HepG2 (cell line): ENCODE measurements around the gene CRAMP1. TPM values are rescaled to one million over a fixed set of nuclear protein-coding genes. Genes with fewer than 3 reads are reported as not detected.

Experiments
- ATAC-seq: fragments of 200-7000 bp; cut with Tn5 transposase; 3 replicates; pipeline ENCODE4 v1.9.1; 2020; ENCODE audit warnings: mild to moderate bottlenecking, moderate library complexity
- BruUV-seq: library from RNA; stranded (reverse); fragments of 400-500 nt; replicated peaks from 2 replicates; lab custom pipeline; 2021; lab: Mats Ljungman, UMichigan
- CTCF ChIA-PET: fragments of 300-600 bp; formaldehyde crosslinking; extraction: SDS; loops from one replicate; lab custom pipeline; 2021; ENCODE audit warnings: low total read pairs, inconsistent platforms, low intra/inter-chr PET ratio; lab: Yijun Ruan, JAX
- POLR2A ChIA-PET: fragments of 350-600 bp; sonication (Branson Sonifier 250); formaldehyde crosslinking; loops from one replicate; lab custom pipeline; 2020; ENCODE audit warnings: antibody characterized with exemption, inconsistent platforms; lab: Yijun Ruan, JAX
- DNase-seq: peaks from one replicate; pipeline ENCODE4 v3.0.0-alpha.2; 2015; ENCODE audit warnings: low spot score
- FAIRE-seq: peaks from 3 replicates; lab custom pipeline; 2011; peaks lifted over from hg19 to GRCh38; lab: Jason Lieb, UNC
- H2AFZ ChIP-seq: one replicate; pipeline ENCODE4 v1.6.1; 2011; ENCODE audit warnings: low read length, inconsistent platforms
- H3K27ac ChIP-seq: fragments of 300-600 bp; 3 replicates; pipeline ENCODE4 v1.8.0; 2011; ENCODE audit warnings: mixed run types, mild to moderate bottlenecking, mixed read lengths, low read length, inconsistent platforms; ENCODE audit not compliant: insufficient read depth; ENCODE audit errors: extremely low read length
- H3K27me3 ChIP-seq, 2 experiments: fragments of 200-600 bp in 1 of 2; 2 replicates in 1 of 2; 3 replicates in 1 of 2; pipeline versions ENCODE4 v1.6.0 to v1.8.0; 2011; ENCODE audit warnings: low read length in 2 of 2, mild to moderate bottlenecking in 2 of 2, moderate library complexity in 2 of 2, inconsistent platforms in 1 of 2; ENCODE audit not compliant: insufficient read depth in 2 of 2, control insufficient read depth in 1 of 2
- H3K36me3 ChIP-seq, 2 experiments: fragments of 200-600 bp in 1 of 2; replicated peaks in 1 of 2; 2 replicates in 1 of 2; 3 replicates in 1 of 2; pipeline versions ENCODE4 v1.5.1 to v1.8.0; 2011; ENCODE audit warnings: low read length in 2 of 2, inconsistent platforms in 1 of 2; ENCODE audit not compliant: insufficient read depth in 2 of 2, control insufficient read depth in 1 of 2
- H3K4me1 ChIP-seq: 2 replicates; pipeline ENCODE4 v1.5.1; 2012; ENCODE audit warnings: low read length, inconsistent platforms; ENCODE audit not compliant: insufficient read depth
- H3K4me2 ChIP-seq: 2 replicates; pipeline ENCODE4 v1.6.0; 2011; ENCODE audit warnings: low read depth, low read length, inconsistent platforms
- H3K4me3 ChIP-seq, 3 experiments: fragments of 200-600 bp in 1 of 3; sonication (generic), shearing (Covaris generic) in 1 of 3; replicated peaks in 1 of 3; 2 replicates each; pipeline ENCODE4 v1.5.1; 2011 to 2016; ENCODE audit warnings: low read length in 3 of 3, inconsistent platforms in 2 of 3, low read depth in 2 of 3, mild to moderate bottlenecking in 2 of 3, control low read depth in 1 of 3, mixed read lengths in 1 of 3; ENCODE audit not compliant: insufficient read depth in 1 of 3
- H3K79me2 ChIP-seq: one replicate; pipeline ENCODE4 v1.6.1; 2011; ENCODE audit warnings: low read length, inconsistent platforms; ENCODE audit not compliant: insufficient read depth
- H3K9ac ChIP-seq: 2 replicates; pipeline ENCODE4 v1.6.0; 2011; ENCODE audit warnings: mild to moderate bottlenecking, low read depth, low read length, inconsistent platforms; ENCODE audit not compliant: insufficient read depth
- H3K9me3 ChIP-seq: 2 replicates; pipeline ENCODE4 v1.5.1; 2012; ENCODE audit warnings: mild to moderate bottlenecking, low read length
- H4K20me1 ChIP-seq: 2 replicates; pipeline ENCODE4 v1.6.0; 2011; ENCODE audit warnings: inconsistent platforms, mild to moderate bottlenecking, low read length, moderate library complexity; ENCODE audit not compliant: insufficient read depth
- FOSL2 ChIP-seq: sonication (generic); formaldehyde crosslinking; IDR thresholded peaks from 2 replicates; pipeline ENCODE4 v1.4.0; 2020; ENCODE audit warnings: missing genetic modification reagents
- SKI ChIP-seq: fragments of 450-650 bp; IDR thresholded peaks from one replicate; pipeline ENCODE4 v1.6.1; 2018; ENCODE audit warnings: mild to moderate bottlenecking; ENCODE audit not compliant: partially characterized antibody
- ZBTB38 ChIP-seq: sonication (generic); formaldehyde crosslinking; IDR thresholded peaks from 2 replicates; pipeline ENCODE4 v1.5.1; 2020; ENCODE audit warnings: mild to moderate bottlenecking, missing genetic modification reagents
- ZSCAN12 ChIP-seq: sonication (generic); formaldehyde crosslinking; IDR thresholded peaks from 2 replicates; pipeline ENCODE4 v1.9.0; 2021; ENCODE audit warnings: mild to moderate bottlenecking, missing genetic modification reagents
- WGBS: methylation state at CpG from one replicate; pipeline ENCODE4 v1.1.6; 2017; ENCODE audit warnings: low lambda C conversion rate; 5-methylcytosine and 5-hydroxymethylcytosine counted together
- in situ Hi-C: cut with HindIII; loops from 2 replicates; pipeline ENCODE4 v1.10.0; 2017; ENCODE audit warnings: low pct_unique_long_range_greater_than_20kb; ENCODE audit not compliant: extremely low pct_ligation_motif_present
- intact Hi-C: fragments of 100-400 bp; cut with micrococcal nuclease; formaldehyde crosslinking; loops from one replicate; pipeline ENCODE4 v1.10.0; 2022; ENCODE audit not compliant: unreplicated experiment
- polyA plus RNA-seq, 8 experiments: library from polyadenylated mRNA; depleted of rRNA in 3 of 8; stranded (reverse) in 7 of 8; unstranded in 1 of 8; fragments of >200 nt; fragmentation: Illumina TruSeq in 4 of 8; extraction: Trizol in 4 of 8; gene quantifications; 2 replicates each; pipeline versions ENCODE4 v1.2.1 to v1.2.3, GENCODE V29; 2011 to 2016; ENCODE audit warnings: low read depth in 4 of 8, missing spikeins in 1 of 8, mixed read lengths in 1 of 8; ENCODE audit not compliant: insufficient read depth in 1 of 8
- total RNA-seq, 5 experiments: library from RNA; depleted of rRNA; stranded (reverse); fragments of >200 nt; fragmentation: Illumina TruSeq; extraction: Trizol; gene quantifications; 2 replicates each; pipeline ENCODE4 v1.2.3, GENCODE V29; 2016; ENCODE audit warnings: low read depth in 1 of 5
- TF ChIP-seq, protein P1 (sequence below): sonication (generic); formaldehyde crosslinking; IDR thresholded peaks from 2 replicates; pipeline ENCODE4 v1.4.0; 2020; ENCODE audit warnings: missing genetic modification reagents
- TF ChIP-seq, protein P2 (sequence below): sonication (generic); formaldehyde crosslinking; IDR thresholded peaks from 2 replicates; pipeline ENCODE4 v1.8.0; 2023; ENCODE audit warnings: mild to moderate bottlenecking, missing genetic modification reagents

CRAMP1 gene
- total and polyA plus RNA-seq, 2 of the 13 experiments (the other 11 are each of a cell fraction or from before 2014, with no cell fraction given): 6.8 to 9.7 TPM

DNA sequence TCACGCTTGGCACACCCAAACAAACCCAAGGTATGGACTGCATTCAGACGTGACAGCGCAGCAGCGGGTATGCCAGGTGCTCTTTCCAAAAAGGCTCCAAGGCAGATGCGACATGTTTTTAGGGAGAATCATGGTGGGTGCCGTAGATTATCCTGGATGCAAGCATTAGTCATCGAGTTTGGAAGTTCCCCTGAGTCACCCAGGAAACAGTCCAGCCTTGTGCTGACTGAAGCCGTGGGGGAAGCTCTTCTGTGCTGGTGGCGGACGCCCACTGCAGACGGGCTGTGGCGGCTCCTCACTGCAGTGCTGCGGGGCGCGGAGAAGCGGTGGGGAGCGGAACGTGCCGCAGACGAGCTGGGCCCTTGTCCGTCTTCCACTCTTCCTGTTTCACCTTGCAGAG is 79.8 kb downstream of the CRAMP1 start:
- peaks cover 49% of the 10 kb centered on the region for H3K79me2 ChIP-seq
- H3K9ac ChIP-seq: no peak overlapping the region
- no TSS peak for BruUV-seq
- DNase-seq (no peak), ATAC-seq (no peak), FAIRE-seq (no peak)
- H3K4me3 ChIP-seq: no peak overlapping the region
- H3K4me1 ChIP-seq: peaks cover 32% of the 10 kb centered on the region
- TF ChIP-seq ZBTB38 (CRISPR knock-in tag) (0 out of 2 replicates have a peak, but pooled peaks have one; percentile 45), FOSL2 (CRISPR knock-in tag) (peak; percentile 11; the same call in 1 of the 2 replicates), ZSCAN12 (no peak)
- TF ChIP-seq, protein P1, sequence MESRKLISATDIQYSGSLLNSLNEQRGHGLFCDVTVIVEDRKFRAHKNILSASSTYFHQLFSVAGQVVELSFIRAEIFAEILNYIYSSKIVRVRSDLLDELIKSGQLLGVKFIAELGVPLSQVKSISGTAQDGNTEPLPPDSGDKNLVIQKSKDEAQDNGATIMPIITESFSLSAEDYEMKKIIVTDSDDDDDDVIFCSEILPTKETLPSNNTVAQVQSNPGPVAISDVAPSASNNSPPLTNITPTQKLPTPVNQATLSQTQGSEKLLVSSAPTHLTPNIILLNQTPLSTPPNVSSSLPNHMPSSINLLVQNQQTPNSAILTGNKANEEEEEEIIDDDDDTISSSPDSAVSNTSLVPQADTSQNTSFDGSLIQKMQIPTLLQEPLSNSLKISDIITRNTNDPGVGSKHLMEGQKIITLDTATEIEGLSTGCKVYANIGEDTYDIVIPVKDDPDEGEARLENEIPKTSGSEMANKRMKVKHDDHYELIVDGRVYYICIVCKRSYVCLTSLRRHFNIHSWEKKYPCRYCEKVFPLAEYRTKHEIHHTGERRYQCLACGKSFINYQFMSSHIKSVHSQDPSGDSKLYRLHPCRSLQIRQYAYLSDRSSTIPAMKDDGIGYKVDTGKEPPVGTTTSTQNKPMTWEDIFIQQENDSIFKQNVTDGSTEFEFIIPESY (CRISPR knock-in tag): peak; percentile 97
- TF ChIP-seq, protein P2, sequence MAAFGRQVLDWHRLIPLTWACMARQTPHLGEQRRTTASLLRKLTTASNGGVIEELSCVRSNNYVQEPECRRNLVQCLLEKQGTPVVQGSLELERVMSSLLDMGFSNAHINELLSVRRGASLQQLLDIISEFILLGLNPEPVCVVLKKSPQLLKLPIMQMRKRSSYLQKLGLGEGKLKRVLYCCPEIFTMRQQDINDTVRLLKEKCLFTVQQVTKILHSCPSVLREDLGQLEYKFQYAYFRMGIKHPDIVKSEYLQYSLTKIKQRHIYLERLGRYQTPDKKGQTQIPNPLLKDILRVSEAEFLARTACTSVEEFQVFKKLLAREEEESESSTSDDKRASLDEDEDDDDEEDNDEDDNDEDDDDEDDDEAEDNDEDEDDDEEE (CRISPR knock-in tag): no peak
- H3K4me2 ChIP-seq: no peak overlapping the region
- H4K20me1 ChIP-seq: peaks cover 6% of the 10 kb centered on the region; the same call in 1 of the 2 replicates
- no peaks in the 10 kb centered on the region for H3K27me3 ChIP-seq
- 98% methylated on average over 20 of the region's 21 CpGs for WGBS
- POLR2A ChIA-PET: no interaction called here
- CTCF ChIA-PET: no interaction called here
- H2AFZ ChIP-seq: no peak overlapping the region
- peaks cover 18 to 78% of the 10 kb centered on the region in 2 experiments for H3K36me3 ChIP-seq
- H3K27ac ChIP-seq: no peak overlapping the region
- in situ Hi-C loops: no loop called here
- no peaks in the 10 kb centered on the region for H3K9me3 ChIP-seq
- intact Hi-C loops: no loop called here

DNA sequence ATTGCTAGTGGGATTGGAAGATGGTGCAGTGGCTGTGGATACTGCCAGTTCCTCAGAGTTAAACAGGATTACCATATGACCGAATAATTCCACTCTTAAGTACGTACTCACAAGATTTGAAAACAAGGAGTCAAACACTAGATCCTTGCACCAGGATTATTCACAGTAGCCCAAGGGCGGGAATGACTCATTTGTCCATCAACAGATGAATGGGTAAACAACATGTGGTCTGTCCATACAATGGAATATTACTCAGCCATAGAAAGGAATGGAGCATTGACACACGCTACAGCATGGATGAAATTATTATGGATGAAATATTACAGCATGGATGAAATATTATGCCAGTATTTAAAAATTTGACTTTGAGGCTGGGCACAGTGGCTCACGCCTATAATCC is 84.7 kb downstream of the CRAMP1 start:
- intact Hi-C loops (no loop called here), in situ Hi-C loops (no loop called here)
- Histone ChIP-seq H3K9ac (no peak overlapping the region), H3K9me3 (no peaks in the 10 kb centered on the region), H3K79me2 (peaks cover 5% of the 10 kb centered on the region), H3K4me3 (no peak overlapping the region), H4K20me1 (no peaks in the 10 kb centered on the region), H2AFZ (no peak overlapping the region), H3K36me3 (peaks cover 39 to 86% of the 10 kb centered on the region in 2 experiments), H3K4me1 (no peaks in the 10 kb centered on the region), H3K27me3 (no peaks in the 10 kb centered on the region), H3K4me2 (no peak overlapping the region), H3K27ac (no peak overlapping the region)
- no peak for TF ChIP-seq SKI
- peak; percentile 37; the same call in 1 of the 2 replicates for TF ChIP-seq FOSL2 (CRISPR knock-in tag)
- no peak for DNase-seq
- CTCF ChIA-PET: no interaction called here
- no TSS peak for BruUV-seq
- no peak for ATAC-seq
- POLR2A ChIA-PET: no interaction called here
- FAIRE-seq: no peak
- WGBS: 96% methylated on average over 5 of the region's 5 CpGs
